HG02588 (cell line): Measurements from ENCODE around the gene SLC25A44.

Experiments
- ATAC-seq: cut with Tn5 transposase; IDR thresholded peaks from one replicate; pipeline ENCODE4 v1.9.1; 2021; ENCODE audit warnings: mild to moderate bottlenecking, moderate library complexity; ENCODE audit not compliant: unreplicated experiment

SLC25A44 gene

DNA sequence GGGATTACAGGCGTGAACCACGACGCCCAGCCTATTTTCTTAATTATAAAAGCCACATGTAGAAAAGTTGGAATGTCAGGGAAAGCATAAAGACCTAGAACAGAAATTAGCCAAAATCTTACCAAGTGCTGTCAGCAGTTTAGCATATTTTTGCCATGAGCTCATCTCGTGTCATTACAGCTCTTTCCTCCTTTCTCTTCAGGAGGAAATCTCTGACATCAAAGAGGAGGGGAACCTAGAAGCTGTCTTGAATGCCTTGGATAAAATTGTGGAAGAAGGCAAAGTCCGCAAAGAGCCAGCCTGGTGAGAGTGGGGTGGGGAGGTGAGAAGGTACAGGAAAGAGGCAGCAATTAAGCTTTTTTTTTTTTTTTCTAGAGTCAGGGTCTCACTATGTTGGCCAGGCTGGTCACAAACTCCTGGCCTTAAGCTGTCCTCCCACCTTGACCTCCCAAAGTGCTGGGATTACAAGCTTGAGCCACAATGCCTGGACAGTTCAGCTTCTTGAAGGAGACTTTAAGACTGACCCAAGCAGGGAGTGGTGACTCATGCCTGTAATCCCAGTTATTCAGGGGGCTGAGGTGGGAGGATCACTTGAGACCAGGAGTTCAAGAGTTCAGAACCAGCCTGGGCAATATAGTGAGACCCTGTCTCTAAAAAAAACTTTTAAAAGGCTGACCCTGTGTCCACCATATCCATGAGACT, 39.7 kb downstream of the SLC25A44 start:
- no peak for ATAC-seq

DNA sequence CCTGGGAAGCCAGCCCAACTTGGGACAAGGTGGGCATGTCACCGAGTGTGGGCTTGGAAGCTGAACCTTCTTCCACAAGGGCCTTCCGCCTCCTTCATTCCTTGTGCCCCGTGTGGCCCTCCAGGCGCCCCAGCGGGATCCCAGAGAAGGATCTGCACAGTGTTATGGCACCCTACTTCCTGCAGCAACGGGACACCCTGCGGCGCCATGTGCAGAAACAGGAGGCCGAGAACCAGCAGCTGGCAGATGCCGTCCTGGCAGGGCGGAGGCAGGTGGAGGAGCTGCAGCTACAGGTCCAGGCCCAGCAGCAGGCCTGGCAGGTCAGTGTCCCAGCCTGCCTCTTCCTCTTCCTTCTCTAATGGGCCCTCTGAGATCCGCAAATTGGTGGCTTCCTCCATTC, 42.3 kb downstream of the SLC25A44 start:
- no peak for ATAC-seq

DNA sequence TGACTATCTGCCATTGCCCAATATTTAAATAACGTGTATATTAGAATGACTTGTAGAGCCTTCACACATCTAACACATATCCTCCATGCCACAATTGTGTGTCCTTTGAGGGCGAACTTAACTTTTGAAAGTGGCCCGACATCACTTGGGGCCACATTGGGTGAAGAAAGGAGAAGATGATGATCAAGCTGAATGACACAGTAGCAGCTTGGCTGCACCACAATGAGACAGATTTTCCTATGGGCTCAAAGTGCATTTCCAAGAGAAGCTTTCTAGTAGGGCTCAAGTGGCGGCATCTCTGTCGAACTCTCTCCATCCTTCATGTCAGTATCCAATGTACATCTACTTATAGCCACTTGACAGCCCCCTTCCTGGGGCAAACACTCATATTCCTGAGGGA, 44.3 kb downstream of the SLC25A44 start:
- ATAC-seq = no peak

DNA sequence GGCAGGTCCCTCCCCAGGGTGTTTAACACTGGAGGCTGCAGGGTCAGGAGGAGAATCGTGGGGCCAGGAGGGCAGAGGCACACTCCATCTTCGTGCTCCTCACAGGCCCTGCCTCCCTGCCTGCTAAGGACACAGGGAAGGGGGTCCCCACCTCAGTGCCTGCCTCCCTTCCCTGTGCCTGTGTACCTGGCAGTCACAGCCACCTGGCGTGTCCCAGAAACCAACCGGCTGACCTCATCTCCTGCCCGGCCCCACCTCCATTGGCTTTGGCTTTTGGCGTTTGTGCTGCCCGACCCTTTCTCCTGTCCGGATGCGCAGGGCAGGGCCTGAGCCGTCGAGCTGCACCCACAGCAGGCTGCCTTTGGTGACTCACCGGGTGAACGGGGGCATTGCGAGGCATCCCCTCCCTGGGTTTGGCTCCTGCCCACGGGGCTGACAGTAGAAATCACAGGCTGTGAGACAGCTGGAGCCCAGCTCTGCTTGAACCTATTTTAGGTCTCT, 47.5 kb downstream of the SLC25A44 start:
- ATAC-seq = no peak

DNA sequence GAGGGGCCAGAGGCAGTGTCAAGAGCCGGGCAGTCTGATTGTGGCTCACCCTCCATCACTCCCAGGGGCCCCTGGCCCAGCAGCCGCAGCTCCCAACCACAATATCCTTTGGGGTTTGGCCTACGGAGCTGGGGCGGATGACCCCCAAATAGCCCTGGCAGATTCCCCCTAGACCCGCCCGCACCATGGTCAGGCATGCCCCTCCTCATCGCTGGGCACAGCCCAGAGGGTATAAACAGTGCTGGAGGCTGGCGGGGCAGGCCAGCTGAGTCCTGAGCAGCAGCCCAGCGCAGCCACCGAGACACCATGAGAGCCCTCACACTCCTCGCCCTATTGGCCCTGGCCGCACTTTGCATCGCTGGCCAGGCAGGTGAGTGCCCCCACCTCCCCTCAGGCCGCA, 48.0 kb downstream of the SLC25A44 start, which contains the start of gene BGLAP:
TSS of gene BGLAP (plus strand) at position 259 of the 400 bp plus-strand sequence. CDS start at position 307, 48 bp downstream.
- no peak for ATAC-seq

DNA sequence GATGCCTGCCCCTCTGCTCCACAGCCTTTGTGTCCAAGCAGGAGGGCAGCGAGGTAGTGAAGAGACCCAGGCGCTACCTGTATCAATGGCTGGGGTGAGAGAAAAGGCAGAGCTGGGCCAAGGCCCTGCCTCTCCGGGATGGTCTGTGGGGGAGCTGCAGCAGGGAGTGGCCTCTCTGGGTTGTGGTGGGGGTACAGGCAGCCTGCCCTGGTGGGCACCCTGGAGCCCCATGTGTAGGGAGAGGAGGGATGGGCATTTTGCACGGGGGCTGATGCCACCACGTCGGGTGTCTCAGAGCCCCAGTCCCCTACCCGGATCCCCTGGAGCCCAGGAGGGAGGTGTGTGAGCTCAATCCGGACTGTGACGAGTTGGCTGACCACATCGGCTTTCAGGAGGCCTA, 48.8 kb downstream of the SLC25A44 start:
- no peak for ATAC-seq

DNA sequence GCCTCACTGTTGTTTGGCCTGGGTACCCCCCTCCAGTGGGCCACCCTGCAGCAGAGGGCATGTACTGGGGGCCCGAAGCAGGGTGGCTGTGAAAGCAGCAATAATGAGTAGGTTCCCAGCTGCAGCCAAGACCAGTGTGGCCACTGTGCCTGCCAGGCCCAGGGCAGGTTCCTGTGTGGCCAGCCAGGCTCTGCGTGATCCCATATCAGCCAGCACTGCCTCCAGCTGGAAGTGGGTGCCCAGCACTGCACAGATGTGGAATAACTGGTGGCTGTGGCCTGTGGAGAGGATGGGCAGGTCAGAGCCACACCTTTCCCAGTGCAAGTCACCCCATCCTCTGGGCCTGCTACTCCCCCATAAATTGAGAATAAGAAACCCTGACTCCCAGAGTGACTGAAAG, 50.2 kb downstream of the SLC25A44 start:
- no peak for ATAC-seq

DNA sequence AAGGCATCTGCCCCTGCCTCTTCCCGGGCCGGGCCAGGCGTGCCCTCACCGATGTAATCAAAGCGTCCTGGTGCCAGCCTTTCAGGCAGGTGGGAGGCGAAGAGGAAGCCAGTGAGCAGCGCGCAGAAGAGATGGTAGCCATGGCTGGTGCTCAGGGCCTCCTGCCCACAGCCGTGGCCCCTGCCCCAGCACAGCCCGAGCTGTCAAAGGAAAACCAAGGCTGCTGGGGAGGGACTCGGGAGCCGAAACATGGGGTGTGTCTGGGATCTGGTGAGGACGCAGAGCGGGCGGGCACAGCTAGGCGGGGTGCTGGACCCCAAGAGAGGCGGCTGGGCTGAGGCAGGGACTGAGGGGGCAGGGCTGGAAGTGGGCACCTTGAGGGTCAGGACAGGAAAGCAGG, 50.8 kb downstream of the SLC25A44 start:
- no peak for ATAC-seq

DNA sequence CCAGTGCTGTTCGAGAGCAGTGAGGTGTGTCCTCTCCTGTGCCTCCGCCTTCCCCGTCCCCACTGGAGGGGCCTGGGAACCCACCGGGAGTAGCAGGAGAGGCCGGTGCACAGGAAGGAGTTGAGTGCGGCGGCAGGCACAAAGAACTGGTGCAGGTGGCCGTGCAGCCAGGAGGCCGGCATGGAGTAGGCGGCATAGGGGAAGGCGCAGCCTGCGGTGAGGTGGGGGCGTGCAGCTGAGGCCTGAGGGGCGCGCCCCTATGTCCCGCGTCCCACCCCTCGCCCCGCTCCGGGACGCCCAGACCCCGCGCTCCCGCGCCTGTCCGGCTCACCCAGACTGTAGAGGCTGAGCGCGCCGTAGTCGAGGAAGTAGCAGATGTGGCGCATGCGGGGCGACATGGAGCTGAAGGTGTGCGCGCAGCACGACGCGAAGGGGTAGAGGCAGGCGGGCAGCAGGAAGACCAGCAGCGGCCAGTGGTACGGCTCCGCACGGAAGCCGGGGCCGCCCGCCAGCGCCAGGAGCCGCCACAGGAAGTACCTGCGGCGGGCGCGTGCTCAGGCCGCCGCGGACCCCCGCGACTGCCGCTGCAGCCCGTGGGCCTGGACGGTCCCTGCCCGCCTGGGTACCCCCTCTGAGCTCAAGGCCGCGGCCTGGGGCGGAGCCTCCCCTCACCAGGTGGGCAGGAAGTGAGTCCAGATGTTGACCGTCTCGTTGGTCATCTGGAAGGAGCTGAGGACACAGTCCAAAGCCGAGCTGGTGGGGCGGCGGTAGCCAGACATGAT, 51.7 kb downstream of the SLC25A44 start:
- ATAC-seq = no peak

DNA sequence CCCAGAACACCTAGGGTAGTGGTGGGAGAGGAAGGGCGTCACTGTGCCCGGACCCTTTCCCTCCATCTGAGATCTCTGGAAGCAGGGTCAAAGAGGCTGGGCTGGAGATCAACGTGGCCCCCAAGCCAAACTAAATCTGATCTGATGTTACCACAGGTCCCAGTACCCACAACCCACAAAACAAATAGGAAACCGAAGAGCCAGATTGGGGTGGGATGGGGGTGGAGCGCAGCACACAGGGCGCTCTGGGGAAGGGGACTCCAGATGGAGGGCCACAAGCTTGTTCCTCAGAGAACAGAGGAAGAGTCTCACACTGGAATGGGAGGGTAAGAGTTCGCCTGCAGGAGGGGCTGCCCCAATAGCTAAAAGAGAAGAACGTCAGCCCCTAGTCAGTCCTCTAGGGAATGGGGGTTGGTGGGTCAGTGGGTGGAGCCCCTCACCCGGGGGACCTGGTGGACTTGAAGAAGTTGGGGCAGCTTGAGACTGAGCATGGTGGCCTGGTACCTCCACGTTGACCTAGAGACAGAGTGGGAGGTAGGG, 52.4 kb downstream of the SLC25A44 start:
- ATAC-seq = no peak

DNA sequence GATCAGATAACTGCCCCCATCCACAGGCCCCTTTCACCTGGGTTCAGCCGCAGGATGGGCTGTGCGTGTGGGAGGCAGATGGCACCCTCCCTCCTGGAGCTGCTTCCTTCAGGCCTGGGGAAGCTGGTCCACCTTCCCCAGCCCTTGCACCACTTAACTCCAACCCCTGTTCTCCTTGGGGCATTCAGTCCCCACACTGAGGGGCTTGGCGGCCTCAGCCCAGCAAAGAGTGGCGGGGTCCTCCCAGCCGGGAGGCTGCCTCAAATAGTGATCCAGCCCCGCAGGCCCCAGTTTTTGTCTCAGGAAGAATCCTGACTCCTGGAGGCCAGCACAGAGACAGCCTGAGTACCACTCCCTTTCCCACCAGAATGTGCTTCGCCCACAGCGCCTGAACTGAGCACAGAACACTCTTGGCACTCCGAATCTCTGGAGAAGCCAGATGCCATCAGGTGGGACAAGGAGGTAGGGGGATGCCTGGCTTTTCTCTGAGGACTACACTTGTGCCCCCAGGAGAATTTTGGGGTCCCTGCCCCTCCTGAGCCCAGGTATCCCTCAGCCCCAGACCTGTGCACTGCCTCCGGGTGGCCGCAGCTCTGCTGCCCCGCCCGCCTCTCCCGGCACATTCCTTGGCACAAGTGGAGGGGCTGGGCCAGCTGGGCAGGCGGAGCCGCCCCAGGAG, 53.0 kb downstream of the SLC25A44 start:
- ATAC-seq = no peak

DNA sequence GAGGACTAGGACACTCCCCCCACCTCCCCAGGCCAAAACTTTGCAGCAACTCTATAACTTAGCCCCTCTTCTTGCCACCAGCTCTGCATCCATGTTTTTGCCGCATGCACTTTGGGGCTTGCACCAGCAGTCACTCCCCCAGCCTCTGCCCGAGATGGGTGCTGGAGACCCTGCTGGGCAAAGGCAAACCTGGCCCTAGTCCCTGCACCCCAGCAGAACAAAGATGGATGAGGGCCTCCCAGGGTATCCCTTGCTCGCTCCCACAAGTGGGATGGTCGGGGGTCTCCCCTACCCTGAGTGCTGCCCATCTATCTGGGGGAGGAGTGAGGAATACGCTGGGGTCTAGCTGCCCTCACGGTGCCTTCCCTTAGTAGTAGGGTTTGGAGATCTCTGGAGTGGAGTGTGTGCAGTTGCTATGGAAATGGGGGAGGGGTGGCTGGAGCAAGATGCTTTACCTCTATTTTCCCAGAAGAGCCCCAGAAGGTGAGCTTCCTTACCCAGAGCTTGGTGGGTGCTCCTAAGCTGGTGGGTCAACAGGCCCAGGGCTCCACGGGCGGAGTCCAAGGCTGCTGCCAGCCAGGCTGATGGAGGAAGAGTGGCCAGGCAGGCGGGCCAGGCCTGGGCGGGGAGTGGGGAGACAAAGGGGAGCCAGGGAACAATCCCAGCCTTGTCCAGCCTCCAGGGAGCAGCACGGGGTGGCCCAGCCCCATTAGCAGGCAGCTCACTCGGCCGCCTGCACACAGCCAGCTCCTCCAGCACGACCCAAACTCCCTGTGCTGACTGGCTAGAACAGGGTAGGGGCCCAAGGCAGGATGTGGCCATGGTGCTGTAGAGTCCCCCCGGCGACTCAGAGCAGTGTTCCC, 53.8 kb downstream of the SLC25A44 start, which contains the start of gene PAQR6:
TSS of gene PAQR6 (minus strand) at position 597 of the 863 bp plus-strand sequence. CDS start 1,325 bp downstream, outside the sequence.
- ATAC-seq = no peak

DNA sequence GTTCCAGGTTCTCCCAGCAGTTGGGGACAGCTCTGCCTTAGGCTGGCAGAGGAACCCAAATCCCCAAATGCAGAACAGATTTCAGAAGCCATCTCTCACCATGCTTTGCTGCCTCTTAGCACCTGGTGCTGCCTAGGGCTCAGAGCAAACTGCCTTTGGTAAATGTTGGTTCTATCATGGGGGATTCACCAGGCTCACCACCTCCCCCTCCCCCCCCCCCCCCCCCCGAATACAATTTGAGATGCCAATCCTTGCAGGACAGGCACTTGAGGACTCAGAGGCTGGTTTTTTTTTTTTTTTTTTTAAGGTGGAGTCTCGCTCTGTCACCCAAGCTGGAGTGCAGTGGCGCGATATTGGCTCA, 54.4 kb downstream of the SLC25A44 start:
- no peak for ATAC-seq

DNA sequence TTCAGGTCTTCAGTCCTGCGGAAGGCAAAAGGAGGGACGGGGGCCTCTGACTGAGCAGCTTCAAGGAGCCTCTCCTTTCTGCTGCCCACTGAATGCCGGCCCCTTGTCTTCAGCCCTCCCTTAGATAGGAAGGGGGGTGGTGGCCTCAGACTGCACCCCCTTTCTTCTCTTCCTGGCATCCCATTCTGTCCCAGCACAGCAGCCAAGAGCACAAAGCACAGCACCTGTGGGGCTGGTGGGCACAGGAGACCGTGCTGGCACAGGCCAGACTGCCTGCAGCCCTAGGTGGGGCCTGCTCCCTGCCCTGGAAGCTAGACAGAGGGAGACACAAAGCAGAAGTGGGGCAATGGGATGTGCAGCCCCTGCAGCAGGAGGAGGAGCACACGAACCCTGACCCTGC, 55.7 kb downstream of the SLC25A44 start:
- ATAC-seq = no peak

DNA sequence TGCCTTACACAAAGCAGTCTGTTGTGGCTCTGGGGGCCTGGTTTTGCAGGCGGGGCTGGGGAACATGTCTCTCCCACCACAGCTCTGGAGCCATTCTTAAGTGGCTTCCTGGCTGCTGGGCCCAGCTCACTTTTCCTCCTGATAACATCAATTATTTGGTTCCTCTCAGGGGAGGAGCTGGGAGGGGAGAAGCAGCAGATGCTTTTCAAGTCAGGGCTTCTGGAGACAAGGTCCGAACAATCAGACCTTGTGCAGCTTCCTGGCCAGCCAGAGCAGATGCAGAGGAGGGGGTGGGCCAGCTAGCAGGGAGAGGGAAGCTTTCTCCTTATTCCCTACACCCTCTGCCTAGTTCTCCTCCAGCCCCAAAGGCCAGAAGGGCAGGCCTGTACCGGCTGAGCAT, 57.6 kb downstream of the SLC25A44 start:
- ATAC-seq = no peak

DNA sequence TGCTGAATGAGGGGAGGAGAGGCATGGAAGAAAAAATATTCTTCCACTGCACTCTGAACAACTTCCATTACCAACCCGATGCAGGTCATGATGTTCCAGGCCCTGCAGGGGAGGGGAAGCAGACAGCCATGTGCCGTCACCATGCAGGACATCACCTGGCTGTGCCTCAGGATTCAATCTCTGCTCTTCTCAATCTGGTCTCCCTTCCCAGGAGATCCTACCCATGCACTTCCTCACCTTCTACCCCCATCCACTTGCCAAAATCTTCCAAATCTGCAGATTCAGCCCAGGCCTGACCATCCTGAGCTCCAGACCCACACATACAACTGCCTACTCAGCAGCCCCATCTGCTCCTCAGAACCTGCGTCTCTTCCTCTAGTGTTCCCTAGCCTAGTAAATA, 59.7 kb downstream of the SLC25A44 start:
- no peak for ATAC-seq

DNA sequence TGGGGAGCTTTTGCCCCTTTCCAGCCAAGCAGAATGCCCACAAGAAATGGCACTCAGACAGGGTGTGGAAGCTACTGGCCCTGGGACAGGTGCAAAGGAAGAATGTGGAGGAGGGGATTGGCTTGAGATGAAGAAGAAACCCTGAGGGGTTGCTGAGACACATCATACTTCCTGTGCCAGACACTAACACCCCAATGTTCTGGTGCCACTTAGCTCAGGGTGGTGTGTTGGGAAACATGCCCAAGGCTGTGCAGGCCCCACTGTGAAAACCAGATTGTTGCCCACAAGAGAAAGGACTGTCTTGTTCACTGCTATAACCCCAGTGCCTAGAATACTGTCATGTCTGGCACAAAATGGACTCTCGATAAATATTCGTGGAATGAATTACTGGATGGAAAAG, 63.8 kb downstream of the SLC25A44 start:
- ATAC-seq = no peak

DNA sequence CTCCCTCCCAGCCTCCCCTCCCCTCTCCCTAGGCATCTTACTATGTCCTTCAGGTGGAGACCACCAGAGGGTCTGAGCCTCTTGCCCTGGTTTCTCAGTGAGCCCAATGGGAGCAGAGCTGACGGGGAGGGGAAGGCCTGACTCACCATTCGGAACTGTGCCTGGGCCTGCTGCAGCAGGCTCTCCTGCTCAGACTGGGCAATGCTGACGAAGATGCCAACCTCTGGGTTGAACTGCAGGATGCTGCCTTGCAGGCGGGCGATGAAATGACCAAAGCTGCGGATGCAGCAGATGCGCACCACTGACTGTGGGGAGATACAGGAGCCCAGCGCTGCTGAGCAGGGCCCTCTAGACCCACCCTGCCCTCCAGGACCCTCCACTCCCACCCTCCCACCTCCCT, 65.0 kb downstream of the SLC25A44 start:
- ATAC-seq = no peak

DNA sequence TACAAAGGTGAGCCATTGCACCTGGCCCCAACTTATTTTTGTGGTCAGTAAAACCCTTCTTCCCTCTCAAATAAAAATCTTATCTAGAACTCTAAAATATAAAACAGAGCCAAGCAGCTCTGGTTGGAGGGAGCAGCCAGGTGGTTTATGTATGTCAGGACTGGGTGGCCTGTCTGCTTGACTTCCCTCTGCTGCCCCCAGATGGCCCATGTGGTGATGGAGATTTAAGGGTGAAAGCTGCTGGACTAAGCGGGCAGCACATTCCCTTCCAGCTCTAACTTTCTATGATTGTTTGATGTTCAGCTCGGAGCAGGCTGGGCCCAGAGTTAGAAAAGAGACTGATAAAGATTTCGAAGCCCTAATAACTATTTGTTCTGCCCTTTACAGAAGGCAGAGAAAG, 65.9 kb downstream of the SLC25A44 start:
- ATAC-seq = no peak

DNA sequence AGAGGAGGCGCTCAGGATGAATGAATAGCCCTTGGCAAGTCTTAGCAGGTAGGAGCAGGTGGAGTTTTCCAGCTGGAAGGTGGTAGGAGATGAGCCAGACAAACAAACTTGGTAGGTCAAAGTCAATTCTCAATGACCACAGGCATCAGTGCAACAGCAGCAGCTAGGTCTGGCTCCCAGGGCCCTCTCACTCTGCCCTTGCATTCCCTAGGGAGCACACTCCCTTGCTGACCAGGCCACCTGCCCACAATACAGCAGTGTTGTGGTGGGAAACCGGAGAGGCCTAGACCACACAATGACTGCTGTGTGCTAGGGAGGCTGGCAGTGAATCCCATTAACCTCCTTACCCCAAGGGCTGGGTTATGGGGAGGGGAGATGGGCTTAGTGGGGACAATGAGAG, 67.0 kb downstream of the SLC25A44 start:
- no peak for ATAC-seq
